Erythroblast (primary cell): ENCODE results near the gene C1orf185.
A peak's percentile ranks its signal among the peaks of the same experiment; 100 is the strongest.

Source experiments
- DNase-seq, 2 experiments: peaks; one replicate each; lab custom pipeline; 2025; lab: John Stamatoyannopoulos, UW
- GATA1 ChIP-seq: IDR thresholded peaks from 2 replicates; pipeline ENCODE4 v1.6.1; 2011; ENCODE audit warnings: low read depth, mild to moderate bottlenecking, control low read depth, low read length, moderate library complexity
- POLR2A ChIP-seq: IDR thresholded peaks from 2 replicates; pipeline ENCODE4 v1.6.1; 2011; ENCODE audit warnings: mild to moderate bottlenecking, low read length

C1orf185 gene

DNA sequence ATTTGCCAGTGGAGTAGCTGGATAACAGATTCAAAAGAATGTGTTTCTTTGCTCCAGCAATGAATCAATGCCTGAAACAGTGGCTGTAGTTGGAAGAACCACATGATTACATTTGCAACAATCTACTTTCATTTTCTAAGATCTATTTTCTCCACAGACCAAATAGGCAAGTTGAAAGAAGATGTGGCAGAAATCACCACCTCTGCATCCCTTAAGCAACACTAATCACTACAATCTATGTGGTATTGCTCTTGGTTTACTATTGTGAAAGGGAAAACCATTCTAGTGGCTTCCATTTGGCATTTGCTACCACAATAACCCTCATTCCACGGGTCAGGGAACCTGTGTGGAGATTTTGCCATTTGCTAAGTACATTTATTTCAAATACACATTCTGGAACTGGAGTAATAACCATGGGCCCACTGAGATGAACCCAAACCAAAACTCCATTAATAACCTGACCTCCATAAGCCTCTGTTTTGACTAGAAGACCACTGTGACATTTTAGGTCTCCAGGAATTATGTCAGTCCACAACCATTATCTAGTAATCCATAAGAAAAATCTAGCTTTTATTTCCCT lies 66.3 kb downstream of the C1orf185 start:
- no peak for TF ChIP-seq POLR2A
- TF ChIP-seq GATA1: no peak
- no peak for DNase-seq

DNA sequence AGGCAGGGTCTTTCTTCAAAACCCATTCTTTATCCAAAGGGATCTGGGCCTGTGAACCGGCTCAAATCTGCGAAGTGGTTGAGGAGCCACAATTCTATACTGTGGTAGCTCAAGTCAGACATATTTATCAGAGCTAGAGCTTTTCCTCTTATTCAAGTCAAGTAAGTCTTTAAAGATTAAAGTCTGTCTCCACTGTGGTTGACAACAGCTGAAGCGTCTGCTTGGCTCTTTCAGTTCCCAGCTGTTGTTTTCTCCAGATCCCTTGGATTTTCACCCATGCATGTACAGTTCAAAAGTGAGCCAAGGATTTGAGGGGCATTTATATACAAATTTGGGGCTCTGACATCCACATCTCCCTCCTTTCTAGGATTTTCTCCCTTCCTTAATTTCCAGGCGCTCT lies 66.9 kb downstream of the C1orf185 start:
- no peak for DNase-seq
- TF ChIP-seq GATA1 (no peak), POLR2A (no peak)

DNA sequence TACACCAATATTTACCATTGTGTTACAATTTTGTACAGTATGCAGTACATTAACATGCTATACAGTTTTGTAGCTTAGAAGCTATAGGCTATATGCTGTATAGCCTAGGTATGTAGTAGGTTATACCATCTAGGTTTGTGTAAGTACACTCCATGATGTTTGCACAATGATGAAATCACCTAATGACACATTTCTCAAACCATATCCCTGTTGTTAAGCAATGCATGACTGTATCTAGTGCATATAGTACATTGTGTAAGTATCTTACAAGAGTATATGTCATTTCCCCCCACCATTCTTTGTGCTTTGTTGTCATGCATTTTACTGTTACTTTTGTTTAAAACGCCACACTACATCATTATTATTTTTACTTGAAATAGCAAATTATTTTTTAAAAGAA lies 68.3 kb downstream of the C1orf185 start:
- no peak for TF ChIP-seq GATA1
- TF ChIP-seq POLR2A: no peak
- DNase-seq: no peak

DNA sequence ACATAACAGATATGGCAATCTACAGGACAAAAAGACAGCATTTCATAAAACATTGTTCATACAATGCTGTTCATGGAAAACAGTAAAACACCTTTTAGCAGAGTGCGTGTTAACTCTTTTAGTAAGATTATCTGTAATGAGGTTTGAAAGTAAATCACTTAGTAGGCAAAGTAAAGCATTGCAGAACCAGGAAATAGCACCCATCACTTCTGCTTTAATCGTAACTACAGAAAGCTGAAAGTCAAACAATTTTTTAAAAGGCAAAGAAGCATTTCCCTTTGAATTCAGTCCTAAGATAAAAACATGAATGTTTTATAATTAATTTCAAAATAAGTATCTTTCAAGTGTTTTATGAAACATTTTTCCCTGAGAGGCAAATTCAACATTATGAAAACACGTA lies 70.8 kb downstream of the C1orf185 start:
- TF ChIP-seq POLR2A (no peak), GATA1 (no peak)
- no peak for DNase-seq

DNA sequence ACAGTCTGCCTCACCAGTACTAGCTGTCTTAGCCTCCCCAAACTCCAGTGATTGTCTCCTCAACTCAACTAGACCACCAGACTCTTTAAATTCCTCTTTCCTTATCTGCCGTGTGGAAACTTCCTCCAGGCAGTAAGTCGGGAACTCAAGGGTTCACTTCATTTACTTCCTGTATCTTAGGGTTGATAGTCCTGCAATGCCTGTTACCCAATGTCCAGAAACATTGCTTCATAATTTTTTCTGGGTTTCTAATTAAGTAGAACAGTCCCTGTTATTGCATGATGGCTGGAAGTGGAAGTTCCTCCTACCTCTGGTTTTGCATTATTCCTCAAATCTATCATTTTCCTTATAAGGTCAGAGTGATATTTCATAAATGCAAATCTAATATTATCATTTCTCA lies 73.2 kb downstream of the C1orf185 start:
- DNase-seq: no peak
- no peak for TF ChIP-seq GATA1
- TF ChIP-seq POLR2A: no peak

DNA sequence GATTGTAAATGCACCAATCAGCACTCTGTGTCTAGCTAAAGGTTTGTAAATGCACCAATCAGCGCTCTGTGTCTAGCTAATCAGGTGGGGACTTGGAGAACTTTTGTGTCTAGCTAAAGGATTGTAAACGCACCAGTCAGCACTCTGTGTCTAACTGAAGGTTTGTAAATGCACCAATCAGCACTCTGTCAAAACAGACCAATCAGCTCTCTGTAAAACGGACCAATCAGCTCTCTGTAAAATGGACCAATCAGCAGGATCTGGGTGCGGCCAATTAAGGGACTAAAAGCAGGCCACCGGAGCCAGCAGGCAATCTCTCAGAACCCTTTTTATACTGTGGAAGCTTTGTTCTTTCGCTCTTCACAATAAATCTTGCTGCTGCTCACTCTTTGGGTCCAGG lies 76.0 kb downstream of the C1orf185 start:
- DNase-seq: peak; percentile 5 to 17

DNA sequence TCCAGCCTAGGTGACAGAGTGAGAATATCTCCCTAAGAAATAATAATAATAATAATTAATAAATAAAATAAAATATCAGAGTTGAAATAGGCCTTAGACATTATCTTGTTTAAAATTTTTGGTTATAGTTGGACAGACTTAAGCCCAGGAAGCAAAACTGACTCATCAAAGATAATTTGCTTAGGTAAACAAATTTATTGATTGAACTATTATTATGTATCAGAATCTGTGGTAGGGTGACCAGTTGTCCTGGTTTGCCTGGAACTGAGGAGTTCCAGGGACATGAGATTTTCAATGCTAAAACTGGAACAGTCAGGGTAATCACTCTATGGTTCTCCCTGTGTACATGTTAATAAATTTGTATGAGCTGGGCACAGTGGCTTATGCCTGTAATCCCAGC lies 86.2 kb downstream of the C1orf185 start:
- TF ChIP-seq POLR2A (no peak), GATA1 (no peak)
- DNase-seq: no peak

DNA sequence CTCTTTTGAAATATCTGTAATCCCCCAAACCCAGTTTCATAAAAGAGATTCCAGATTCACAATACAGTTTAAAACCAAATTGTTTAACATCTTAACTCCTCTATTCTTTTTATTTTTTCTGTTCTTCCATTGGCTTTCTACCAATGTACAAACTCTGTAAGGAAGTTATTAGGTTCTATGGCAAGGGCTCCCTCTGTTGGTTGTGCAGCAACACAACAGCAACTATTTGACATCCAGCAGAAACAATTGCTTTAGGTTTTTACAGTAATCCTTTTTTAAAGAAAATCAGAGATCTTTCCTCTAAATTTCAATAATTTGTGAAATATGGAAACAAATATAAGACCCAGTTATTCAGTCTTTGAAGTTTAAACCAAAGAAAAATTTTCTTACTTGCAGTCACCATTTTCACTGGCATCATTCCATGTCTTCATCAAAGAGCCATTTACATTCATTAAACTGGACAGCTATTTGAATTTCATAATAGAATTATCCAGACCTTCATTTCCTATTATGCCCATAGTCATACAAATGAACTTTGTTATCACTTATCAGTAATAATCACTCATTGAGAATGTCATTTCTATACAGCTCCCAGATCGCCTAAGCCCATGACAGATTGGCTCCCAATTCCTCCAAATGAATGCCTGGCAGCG lies 87.5 kb downstream of the C1orf185 start:
- DNase-seq: peak; percentile 70 to 84
- TF ChIP-seq GATA1: no peak
- TF ChIP-seq POLR2A: no peak

DNA sequence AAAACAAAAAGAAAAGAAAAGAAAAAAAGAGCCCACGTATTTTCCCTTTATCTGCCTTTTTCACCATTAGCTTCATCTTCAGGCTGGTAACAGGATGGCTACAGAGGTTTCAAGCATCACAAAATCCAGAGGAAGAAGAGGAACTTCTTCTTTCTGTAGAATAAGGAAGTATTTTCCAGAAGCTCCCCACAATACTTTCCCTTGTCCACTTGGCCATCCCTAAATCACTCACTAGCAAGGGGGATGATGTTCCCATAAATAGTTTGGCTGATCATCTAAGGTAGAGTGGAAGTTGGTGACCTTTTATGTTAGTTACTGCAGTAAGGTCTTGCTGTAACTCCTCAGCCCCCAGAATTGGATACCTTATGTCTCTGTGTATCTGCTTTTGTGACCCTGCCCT lies 88.9 kb downstream of the C1orf185 start:
- no peak for DNase-seq
- no peak for TF ChIP-seq GATA1
- TF ChIP-seq POLR2A: no peak

DNA sequence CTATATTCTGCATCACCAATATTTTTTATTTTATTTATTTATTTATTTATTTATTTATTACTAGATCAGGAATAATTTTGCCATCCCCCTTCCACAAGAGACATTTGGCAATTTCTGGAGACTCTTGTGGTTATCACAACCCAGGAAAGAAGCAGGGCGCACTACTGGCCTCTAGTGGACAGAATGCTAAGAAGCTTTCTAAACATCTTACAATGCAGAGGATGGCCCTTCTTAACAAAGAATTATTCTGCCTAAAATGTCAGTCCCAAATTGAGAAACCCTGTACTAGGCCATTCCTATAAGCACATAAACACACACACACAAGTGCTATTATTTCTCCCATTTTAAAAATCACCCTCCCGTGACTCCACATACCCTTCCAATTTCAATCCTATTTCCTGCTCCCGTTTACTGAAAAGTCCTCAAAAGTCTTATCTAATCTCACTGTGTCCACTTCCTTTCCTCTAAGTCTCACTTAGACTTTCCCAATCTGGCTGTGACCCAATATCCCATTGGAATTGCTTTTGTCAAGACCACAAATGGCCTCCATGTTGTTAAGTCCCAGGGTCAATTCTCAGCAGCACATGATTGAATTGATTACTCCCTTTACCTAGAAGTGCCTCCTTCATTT lies 90.3 kb downstream of the C1orf185 start:
- no peak for TF ChIP-seq POLR2A
- DNase-seq: peak; percentile 75 to 87

DNA sequence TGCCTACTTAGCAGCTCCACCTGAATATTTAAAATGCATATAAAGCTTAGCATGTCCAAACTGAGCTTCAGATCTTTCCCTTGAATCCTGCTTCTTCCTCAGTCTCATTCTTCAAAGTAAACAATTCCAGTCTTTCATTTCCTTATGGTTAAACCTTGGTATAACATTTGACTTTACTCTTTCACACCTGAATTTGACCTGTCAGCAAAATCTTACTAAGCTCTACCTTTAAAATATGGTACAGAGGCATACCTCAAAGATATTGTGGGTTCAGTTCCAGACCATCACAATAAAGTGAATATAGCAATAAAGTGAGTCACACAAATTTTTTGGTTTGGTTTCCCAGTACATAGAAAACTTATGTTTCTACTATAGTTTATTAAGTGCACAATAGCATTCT lies 91.5 kb downstream of the C1orf185 start:
- TF ChIP-seq POLR2A: no peak
- TF ChIP-seq GATA1: no peak
- no peak for DNase-seq
